GM12892 (cell line): ENCODE data around the gene ANHX.

ENCODE experiments used
- DNase-seq: peaks from one replicate; pipeline ENCODE4 v3.0.0; 2011; ENCODE audit not compliant: insufficient read length
- FAIRE-seq: peaks from 2 replicates; lab custom pipeline; 2011; peaks lifted over from hg19 to GRCh38; lab: Jason Lieb, UNC
- POLR2A ChIP-seq: IDR thresholded peaks from 2 replicates; pipeline ENCODE4 v1.6.1; 2011; ENCODE audit warnings: low read depth, low read length, control low read depth
- POLR2AphosphoS5 ChIP-seq: IDR thresholded peaks from 2 replicates; pipeline ENCODE4 v1.6.1; 2011; ENCODE audit warnings: low read depth, low read length, control low read depth
- TAF1 ChIP-seq: IDR thresholded peaks from 2 replicates; pipeline ENCODE4 v1.6.1; 2011; ENCODE audit warnings: low read depth, mild to moderate bottlenecking, control low read depth, low read length, borderline replicate concordance

ANHX gene

GRCh38 chr12:133226690-133227089, 9.0 kb downstream of the ANHX start:
- TF ChIP-seq POLR2AphosphoS5 (no peak), POLR2A (no peak), TAF1 (no peak)
- FAIRE-seq = no peak
- DNase-seq = no peak

GRCh38 chr12:133225527-133225926, 10.2 kb downstream of the ANHX start:
- FAIRE-seq (no peak), DNase-seq (no peak)
- no peak for TF ChIP-seq POLR2A
- no peak for TF ChIP-seq TAF1
- no peak for TF ChIP-seq POLR2AphosphoS5

GRCh38 chr12:133222211-133222610, 13.5 kb downstream of the ANHX start:
- no peak for TF ChIP-seq POLR2A
- no peak for TF ChIP-seq POLR2AphosphoS5
- no peak for TF ChIP-seq TAF1
- FAIRE-seq (no peak), DNase-seq (no peak)

- DNase-seq (no peak), FAIRE-seq (no peak)
- TF ChIP-seq POLR2AphosphoS5 (no peak), POLR2A (no peak), TAF1 (no peak)
Measured at GRCh38 chr12:133221241-133221640, 14.4 kb downstream of the ANHX start.

- TF ChIP-seq POLR2AphosphoS5 = no peak
- no peak for TF ChIP-seq TAF1
- no peak for TF ChIP-seq POLR2A
- no peak for DNase-seq
- FAIRE-seq = no peak
Measured at GRCh38 chr12:133220521-133220920, 15.2 kb downstream of the ANHX start.

- no peak for DNase-seq
- no peak for FAIRE-seq
- no peak for TF ChIP-seq POLR2AphosphoS5
- TF ChIP-seq TAF1 = no peak
- no peak for TF ChIP-seq POLR2A
Measured at GRCh38 chr12:133217219-133217618, 18.5 kb downstream of the ANHX start.

GRCh38 chr12:133215724-133216123, 20.0 kb downstream of the ANHX start:
- TF ChIP-seq TAF1 = no peak
- FAIRE-seq (no peak), DNase-seq (no peak)

- DNase-seq (no peak), FAIRE-seq (no peak)
- TF ChIP-seq POLR2AphosphoS5 (no peak), TAF1 (no peak), POLR2A (no peak)
Measured at GRCh38 chr12:133206390-133206789, 29.3 kb downstream of the ANHX start.

- DNase-seq (no peak), FAIRE-seq (no peak)
- TF ChIP-seq POLR2AphosphoS5 = no peak
- no peak for TF ChIP-seq TAF1
- no peak for TF ChIP-seq POLR2A
Measured at GRCh38 chr12:133204264-133204603, 31.4 kb downstream of the ANHX start.

GRCh38 chr12:133203344-133204263, 32.1 kb downstream of the ANHX start:
- no peak for DNase-seq
- TF ChIP-seq TAF1 = no peak
- no peak for TF ChIP-seq POLR2A
- no peak; the same call in 1 of the 2 replicates for TF ChIP-seq POLR2AphosphoS5
- no peak for FAIRE-seq

GRCh38 chr12:133202493-133203343, 33.0 kb downstream of the ANHX start:
- FAIRE-seq (no peak), DNase-seq (no peak)
- TF ChIP-seq POLR2A (no peak), TAF1 (no peak), POLR2AphosphoS5 (no peak)
